Jurkat, Clone E6-1 (cell line): Measurements from ENCODE around the gene CACNA1C.

ENCODE experiments used
- DNase-seq: peaks from one replicate; pipeline ENCODE4 v3.0.0-alpha.2; 2011; ENCODE audit warnings: low read depth, low spot score
- H3K4me3 ChIP-seq: 2 replicates; pipeline ENCODE4 v1.5.1; 2011; ENCODE audit warnings: mild to moderate bottlenecking, low read length, control low read depth, moderate library complexity

CACNA1C gene

GRCh38 chr12:2335513-2335912, 282.7 kb downstream of the CACNA1C start:
- H3K4me3 ChIP-seq, result no peak overlapping the region

GRCh38 chr12:2335916-2336315, 283.1 kb downstream of the CACNA1C start:
- H3K4me3 ChIP-seq, result no peak overlapping the region
- DNase-seq, result no peak

More at GRCh38 chr12:2335513-2335912, 282.7 kb downstream of the CACNA1C start:
- DNase-seq, result no peak

GRCh38 chr12:2336409-2336829, 283.6 kb downstream of the CACNA1C start:
- H3K4me3 ChIP-seq, result no peak overlapping the region

GRCh38 chr12:2337031-2338010, 284.5 kb downstream of the CACNA1C start:
- DNase-seq, result no peak
- H3K4me3 ChIP-seq, result no peak overlapping the region

More at GRCh38 chr12:2336409-2336829, 283.6 kb downstream of the CACNA1C start:
- DNase-seq, result no peak

GRCh38 chr12:2338381-2338780, 285.6 kb downstream of the CACNA1C start:
- no peak overlapping the region for H3K4me3 ChIP-seq
- no peak for DNase-seq

GRCh38 chr12:2338991-2339431, 286.2 kb downstream of the CACNA1C start:
- no peak overlapping the region for H3K4me3 ChIP-seq
- DNase-seq, result no peak

- DNase-seq, result no peak
- H3K4me3 ChIP-seq, result no peak overlapping the region
Observed at GRCh38 chr12:2341051-2341751, 288.4 kb downstream of the CACNA1C start.

GRCh38 chr12:2341871-2342270, 289.1 kb downstream of the CACNA1C start:
- DNase-seq, result no peak

GRCh38 chr12:2343681-2344080, 290.9 kb downstream of the CACNA1C start:
- no peak overlapping the region for H3K4me3 ChIP-seq

More at GRCh38 chr12:2341871-2342270, 289.1 kb downstream of the CACNA1C start:
- no peak overlapping the region for H3K4me3 ChIP-seq

GRCh38 chr12:2344476-2344875, 291.7 kb downstream of the CACNA1C start:
- no peak overlapping the region for H3K4me3 ChIP-seq
- DNase-seq, result no peak

More at GRCh38 chr12:2343681-2344080, 290.9 kb downstream of the CACNA1C start:
- no peak for DNase-seq

GRCh38 chr12:2344885-2345284, 292.1 kb downstream of the CACNA1C start:
- DNase-seq, result no peak
- H3K4me3 ChIP-seq, result no peak overlapping the region

- DNase-seq, result no peak
- H3K4me3 ChIP-seq, result no peak overlapping the region
Observed at GRCh38 chr12:2345902-2346301, 293.1 kb downstream of the CACNA1C start.

GRCh38 chr12:2346416-2346815, 293.6 kb downstream of the CACNA1C start:
- no peak overlapping the region for H3K4me3 ChIP-seq
- DNase-seq, result no peak

GRCh38 chr12:2347137-2347843, 294.5 kb downstream of the CACNA1C start:
- no peak overlapping the region for H3K4me3 ChIP-seq

GRCh38 chr12:2347844-2348481, 295.2 kb downstream of the CACNA1C start:
- DNase-seq, result no peak
- no peak overlapping the region for H3K4me3 ChIP-seq

More at GRCh38 chr12:2347137-2347843, 294.5 kb downstream of the CACNA1C start:
- no peak for DNase-seq

- DNase-seq, result no peak
- H3K4me3 ChIP-seq, result no peak overlapping the region
Observed at GRCh38 chr12:2348482-2348852, 295.7 kb downstream of the CACNA1C start.

- DNase-seq, result no peak
Observed at GRCh38 chr12:2351161-2351560, 298.4 kb downstream of the CACNA1C start.

GRCh38 chr12:2352203-2352602, 299.4 kb downstream of the CACNA1C start:
- no peak for DNase-seq
- H3K4me3 ChIP-seq, result no peak overlapping the region

More at GRCh38 chr12:2351161-2351560, 298.4 kb downstream of the CACNA1C start:
- H3K4me3 ChIP-seq, result no peak overlapping the region

- no peak overlapping the region for H3K4me3 ChIP-seq
- DNase-seq, result no peak
Observed at GRCh38 chr12:2353281-2353680, 300.5 kb downstream of the CACNA1C start.
